Mesenchymal stem cell (in vitro differentiated cells and primary cell): ENCODE results near the gene ADGRL3.

ENCODE experiments used
- DNase-seq: peaks from one replicate; pipeline ENCODE4 v3.0.0-alpha.2; 2013
- H2AFZ ChIP-seq: one replicate; pipeline ENCODE4 v1.6.1; 2013; ENCODE audit warnings: low read depth, mild to moderate bottlenecking, control low read depth, inconsistent platforms, low read length, moderate library complexity
- H2AK5ac ChIP-seq: 2 replicates; pipeline ENCODE4 v1.6.1; 2013; ENCODE audit warnings: low read length, moderate library complexity, mild to moderate bottlenecking, inconsistent platforms; ENCODE audit not compliant: severe bottlenecking
- H2BK120ac ChIP-seq: one replicate; pipeline ENCODE4 v1.6.1; 2013; ENCODE audit warnings: low read depth, mild to moderate bottlenecking, inconsistent platforms, low read length, moderate library complexity
- H2BK12ac ChIP-seq, 2 experiments: one replicate each; pipeline ENCODE4 v1.6.1; 2013; ENCODE audit warnings: inconsistent platforms in 2 of 2, low read length in 2 of 2, mild to moderate bottlenecking in 2 of 2, moderate library complexity in 2 of 2, control low read depth in 1 of 2
- H2BK15ac ChIP-seq: one replicate; pipeline ENCODE4 v1.6.1; 2013; ENCODE audit warnings: mild to moderate bottlenecking, low read depth, inconsistent platforms; ENCODE audit not compliant: poor library complexity, severe bottlenecking
- H2BK5ac ChIP-seq: 2 replicates; pipeline ENCODE4 v1.6.1; 2013; ENCODE audit warnings: low read depth, mild to moderate bottlenecking, low read length, control low read depth, inconsistent platforms; ENCODE audit not compliant: poor library complexity, severe bottlenecking
- H3K14ac ChIP-seq, 2 experiments: one replicate each; pipeline ENCODE4 v1.6.1; 2013; ENCODE audit warnings: inconsistent platforms in 2 of 2, low read length in 2 of 2, control low read depth in 1 of 2, mild to moderate bottlenecking in 1 of 2, moderate library complexity in 1 of 2
- H3K18ac ChIP-seq, 2 experiments: one replicate each; pipeline ENCODE4 v1.6.1; 2013; ENCODE audit warnings: inconsistent platforms in 2 of 2, low read length in 2 of 2, control low read depth in 1 of 2, low read depth in 1 of 2, mild to moderate bottlenecking in 1 of 2
- H3K23ac ChIP-seq, 2 experiments: one replicate each; pipeline ENCODE4 v1.6.1; 2013; ENCODE audit warnings: inconsistent platforms in 2 of 2, low read length in 2 of 2, mild to moderate bottlenecking in 2 of 2, moderate library complexity in 2 of 2, control low read depth in 1 of 2
- H3K27ac ChIP-seq: 2 replicates; pipeline ENCODE4 v1.5.1; 2013; ENCODE audit warnings: mild to moderate bottlenecking, moderate library complexity, low read length, control low read depth, inconsistent platforms; ENCODE audit not compliant: poor library complexity, severe bottlenecking
- H3K27me3 ChIP-seq, 2 experiments: 2 replicates each; pipeline versions ENCODE4 v1.6.1 to v1.7.0; 2013; ENCODE audit warnings: low read length in 2 of 2, mild to moderate bottlenecking in 2 of 2, moderate library complexity in 2 of 2, control low read depth in 1 of 2, inconsistent platforms in 1 of 2; ENCODE audit not compliant: control insufficient read depth in 1 of 2, insufficient read depth in 1 of 2
- H3K36me3 ChIP-seq, 2 experiments: 2 replicates each; pipeline versions ENCODE4 v1.6.1 to v1.7.0; 2013; ENCODE audit warnings: low read length in 2 of 2, control low read depth in 1 of 2, inconsistent platforms in 1 of 2, low read depth in 1 of 2, mild to moderate bottlenecking in 1 of 2; ENCODE audit not compliant: insufficient read depth in 2 of 2, control insufficient read depth in 1 of 2
- H3K4ac ChIP-seq, 2 experiments: one replicate each; pipeline ENCODE4 v1.6.1; 2013; ENCODE audit warnings: inconsistent platforms in 2 of 2, low read length in 2 of 2, mild to moderate bottlenecking in 2 of 2, moderate library complexity in 2 of 2, control low read depth in 1 of 2, low read depth in 1 of 2
- H3K4me1 ChIP-seq: 2 replicates; pipeline ENCODE4 v1.6.1; 2013; ENCODE audit warnings: low read depth, low read length, control low read depth; ENCODE audit not compliant: control insufficient read depth, insufficient read depth
- H3K4me2 ChIP-seq: 2 replicates; pipeline ENCODE4 v1.6.1; 2013; ENCODE audit warnings: low read length, mild to moderate bottlenecking, inconsistent platforms; ENCODE audit not compliant: poor library complexity, severe bottlenecking
- H3K4me3 ChIP-seq, 2 experiments: 2 replicates each; pipeline versions ENCODE4 v1.5.1 to v1.7.0; 2013; ENCODE audit warnings: low read length in 2 of 2, mild to moderate bottlenecking in 2 of 2, control low read depth in 1 of 2, low read depth in 1 of 2; ENCODE audit not compliant: insufficient read depth in 1 of 2
- H3K79me1 ChIP-seq: replicated peaks from 2 replicates; pipeline ENCODE4 v1.6.1; 2013; ENCODE audit warnings: mild to moderate bottlenecking, control low read depth, low read length, inconsistent platforms; ENCODE audit not compliant: poor library complexity, severe bottlenecking
- H3K9ac ChIP-seq: 2 replicates; pipeline ENCODE4 v1.7.0; 2013; ENCODE audit warnings: mild to moderate bottlenecking, low read length, moderate library complexity
- H3K9me3 ChIP-seq: 2 replicates; pipeline ENCODE4 v1.7.0; 2013; ENCODE audit warnings: mild to moderate bottlenecking, low read length; ENCODE audit not compliant: control insufficient read depth
- H4K8ac ChIP-seq: one replicate; pipeline ENCODE4 v1.6.1; 2013; ENCODE audit warnings: inconsistent platforms, mild to moderate bottlenecking, low read length, moderate library complexity
- H4K91ac ChIP-seq: one replicate; pipeline ENCODE4 v1.6.1; 2013; ENCODE audit warnings: mild to moderate bottlenecking, low read length, inconsistent platforms
- WGBS: methylation state at CpG from one replicate; pipeline ENCODE4 v1.1.7; 2013; ENCODE audit warnings: mixed read lengths; 5-methylcytosine and 5-hydroxymethylcytosine counted together

ADGRL3 gene

GRCh38 chr4:61741327-61742096 lies 541.4 kb downstream of the ADGRL3 start:
- no peaks in the 10 kb centered on the region for H3K79me1 ChIP-seq
- WGBS: 89% methylated on average over 1 of the region's 4 CpGs
- no peak overlapping the region for H2BK120ac ChIP-seq

GRCh38 chr4:61750810-61751209 lies 550.7 kb downstream of the ADGRL3 start:
- no peak overlapping the region for H4K91ac ChIP-seq
- H2AK5ac ChIP-seq: no peak overlapping the region
- DNase-seq: no peak
- H3K27ac ChIP-seq: no peak overlapping the region
- H3K27me3 ChIP-seq: no peaks in the 10 kb centered on the region
- 97% methylated on average over 4 of the region's 5 CpGs for WGBS
- H2BK15ac ChIP-seq: no peak overlapping the region
- no peak overlapping the region for H3K4ac ChIP-seq
- H2BK5ac ChIP-seq: no peak overlapping the region
- H3K4me2 ChIP-seq: no peak overlapping the region
- H3K9ac ChIP-seq: no peak overlapping the region
- H3K79me1 ChIP-seq: no peaks in the 10 kb centered on the region
- no peaks in the 10 kb centered on the region for H3K4me1 ChIP-seq
- H3K18ac ChIP-seq: no peak overlapping the region
- H2BK120ac ChIP-seq: no peak overlapping the region
- H3K23ac ChIP-seq: no peak overlapping the region
- no peak overlapping the region for H3K4me3 ChIP-seq
- no peak overlapping the region for H2BK12ac ChIP-seq
- H3K9me3 ChIP-seq: no peaks in the 10 kb centered on the region
- no peak overlapping the region for H2AFZ ChIP-seq
- H4K8ac ChIP-seq: no peak overlapping the region
- H3K14ac ChIP-seq: no peak overlapping the region
- no peaks in the 10 kb centered on the region for H3K36me3 ChIP-seq

More at GRCh38 chr4:61741327-61742096, 541.4 kb downstream of the ADGRL3 start:
- Histone ChIP-seq H3K36me3 (no peaks in the 10 kb centered on the region), H3K9ac (no peak overlapping the region), H3K4me3 (no peak overlapping the region), H2AK5ac (no peak overlapping the region), H2AFZ (no peak overlapping the region), H3K27ac (no peak overlapping the region), H3K9me3 (no peaks in the 10 kb centered on the region), H4K91ac (no peak overlapping the region), H3K14ac (no peak overlapping the region), H3K4me1 (no peaks in the 10 kb centered on the region), H2BK5ac (no peak overlapping the region), H3K4ac (no peak overlapping the region), H3K4me2 (no peak overlapping the region), H2BK12ac (no peak overlapping the region), H2BK15ac (no peak overlapping the region), H3K27me3 (no peaks in the 10 kb centered on the region), H3K18ac (no peak overlapping the region), H4K8ac (no peak overlapping the region), H3K23ac (no peak overlapping the region)
- peak; percentile 41 for DNase-seq

GRCh38 chr4:61752617-61753016 lies 552.5 kb downstream of the ADGRL3 start:
- DNase-seq: no peak
- H3K4ac ChIP-seq: no peak overlapping the region
- H3K4me3 ChIP-seq: no peak overlapping the region
- no peak overlapping the region for H3K23ac ChIP-seq
- no peak overlapping the region for H3K27ac ChIP-seq
- H3K79me1 ChIP-seq: no peaks in the 10 kb centered on the region
- H3K9ac ChIP-seq: no peak overlapping the region
- H2AK5ac ChIP-seq: no peak overlapping the region
- no peak overlapping the region for H4K8ac ChIP-seq
- no peak overlapping the region for H2BK5ac ChIP-seq
- no peak overlapping the region for H2AFZ ChIP-seq
- no peak overlapping the region for H2BK15ac ChIP-seq
- H3K36me3 ChIP-seq: no peaks in the 10 kb centered on the region
- H3K18ac ChIP-seq: no peak overlapping the region
- 75% methylated on average over 2 of the region's 2 CpGs for WGBS
- H3K4me2 ChIP-seq: no peak overlapping the region
- no peaks in the 10 kb centered on the region for H3K4me1 ChIP-seq
- no peaks in the 10 kb centered on the region for H3K9me3 ChIP-seq
- no peak overlapping the region for H4K91ac ChIP-seq
- H3K14ac ChIP-seq: no peak overlapping the region
- no peak overlapping the region for H2BK120ac ChIP-seq
- no peak overlapping the region for H2BK12ac ChIP-seq
- no peaks in the 10 kb centered on the region for H3K27me3 ChIP-seq

GRCh38 chr4:61753739-61754138 lies 553.6 kb downstream of the ADGRL3 start:
- DNase-seq: no peak
- Histone ChIP-seq H3K4me1 (no peaks in the 10 kb centered on the region), H2BK12ac (no peak overlapping the region), H2BK15ac (no peak overlapping the region), H4K91ac (no peak overlapping the region), H3K4me3 (no peak overlapping the region), H2AFZ (no peak overlapping the region), H3K4me2 (no peak overlapping the region), H3K27ac (no peak overlapping the region), H3K9ac (no peak overlapping the region), H3K27me3 (no peaks in the 10 kb centered on the region), H3K23ac (no peak overlapping the region), H2BK5ac (no peak overlapping the region), H2AK5ac (no peak overlapping the region), H3K14ac (no peak overlapping the region), H2BK120ac (no peak overlapping the region), H3K18ac (no peak overlapping the region), H3K4ac (no peak overlapping the region), H4K8ac (no peak overlapping the region), H3K9me3 (no peaks in the 10 kb centered on the region), H3K79me1 (no peaks in the 10 kb centered on the region), H3K36me3 (no peaks in the 10 kb centered on the region)
- 92% methylated on average over 2 of the region's 3 CpGs for WGBS
